ENCODE results near the gene MPND.

Gene MPND

GRCh38 chr19:4403005-4403761, 59.8 kb downstream of the MPND start:
- no peak for DNase-seq

- no peak for DNase-seq
Measured at GRCh38 chr19:4405977-4406376, 62.6 kb downstream of the MPND start.

- no peak for DNase-seq
Measured at GRCh38 chr19:4406626-4407025, 63.3 kb downstream of the MPND start.

GRCh38 chr19:4409123-4409933, 66.0 kb downstream of the MPND start:
- no peak for DNase-seq
